GM18909 (cell line): ENCODE measurements around the gene GPC6.
"Not testable (repeated sequence)": the region's sequence is repeated elsewhere in the genome, so short reads cannot be mapped to it uniquely, and the experiment has no call there.

Source experiments
- ATAC-seq: cut with Tn5 transposase; IDR thresholded peaks from one replicate; pipeline ENCODE4 v1.9.1; 2021; ENCODE audit warnings: mild to moderate bottlenecking; ENCODE audit not compliant: unreplicated experiment, poor library complexity

Gene GPC6

DNA sequence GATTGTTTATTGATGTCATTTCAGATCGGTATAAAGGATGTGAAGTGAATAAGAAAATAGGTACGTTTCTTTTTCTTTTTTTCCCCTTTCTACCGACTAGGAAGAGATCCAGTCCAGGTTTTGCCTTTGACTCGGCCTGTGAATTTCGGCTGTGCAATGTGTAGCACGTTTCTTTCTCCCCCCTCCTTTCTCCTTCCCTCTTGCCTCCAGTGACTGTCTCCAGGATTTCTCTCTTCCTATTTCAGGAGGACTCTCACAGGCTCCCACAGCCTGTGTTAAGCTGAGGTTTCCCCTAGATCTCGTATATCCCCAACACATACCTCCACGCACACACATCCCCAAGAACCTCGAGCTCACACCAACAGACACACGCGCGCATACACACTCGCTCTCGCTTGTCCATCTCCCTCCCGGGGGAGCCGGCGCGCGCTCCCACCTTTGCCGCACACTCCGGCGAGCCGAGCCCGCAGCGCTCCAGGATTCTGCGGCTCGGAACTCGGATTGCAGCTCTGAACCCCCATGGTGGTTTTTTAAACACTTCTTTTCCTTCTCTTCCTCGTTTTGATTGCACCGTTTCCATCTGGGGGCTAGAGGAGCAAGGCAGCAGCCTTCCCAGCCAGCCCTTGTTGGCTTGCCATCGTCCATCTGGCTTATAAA, at the start of gene GPC6:
GPC6 (plus strand) TSS at position 185 of the 657 bp plus-strand sequence.
- ATAC-seq, result no peak

DNA sequence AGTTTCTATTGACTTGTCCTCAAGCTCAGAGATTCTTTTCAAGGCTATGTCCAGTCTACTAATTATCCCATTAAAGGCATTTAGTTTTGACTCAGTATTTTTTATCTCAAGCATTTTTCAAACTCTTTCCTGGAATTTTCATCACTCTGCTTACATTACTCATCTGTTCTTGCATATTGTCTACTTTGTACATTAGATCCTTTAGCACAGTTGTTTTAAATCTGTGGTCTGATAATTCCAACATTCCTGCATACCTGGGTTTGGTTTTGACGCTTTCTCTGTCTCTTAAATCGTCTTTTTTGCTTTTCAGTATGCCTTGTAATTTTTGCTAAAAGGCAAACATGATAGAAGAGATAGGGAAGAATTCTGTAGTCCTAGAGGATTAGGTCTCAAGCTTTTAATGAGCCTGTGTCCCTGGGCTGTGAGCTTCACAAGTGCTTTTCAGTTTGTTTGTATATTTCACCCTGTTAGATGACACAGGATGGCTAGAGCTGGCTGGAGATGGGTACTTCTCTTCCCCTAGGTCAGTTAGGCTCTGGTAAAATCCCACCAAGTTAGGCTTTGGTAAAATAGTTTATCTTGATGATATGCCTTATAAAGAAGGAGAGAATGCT, 46.1 kb upstream of the GPC6 start:
- ATAC-seq, result no peak

GRCh38 chr13:93182406-93182805, 44.2 kb upstream of the GPC6 start:
- ATAC-seq, result no peak

DNA sequence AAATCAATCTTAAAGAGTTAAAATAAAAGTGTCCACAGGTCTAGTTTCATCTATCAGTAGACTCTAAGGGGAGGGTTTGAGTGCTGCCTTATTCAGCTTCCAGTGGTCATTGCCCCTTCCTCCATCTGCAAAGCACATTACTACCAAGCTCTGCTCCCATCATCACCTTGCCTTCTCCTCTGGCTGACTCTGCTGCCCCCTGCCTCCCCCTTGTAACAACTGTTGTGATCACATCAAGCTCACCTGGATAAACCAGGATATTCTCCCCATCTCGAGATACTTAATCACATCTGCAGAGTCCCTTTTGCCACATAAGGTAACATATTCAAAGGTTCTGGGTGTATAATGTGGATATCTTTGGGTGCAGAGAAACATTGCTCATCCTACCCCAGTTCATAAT, 43.3 kb upstream of the GPC6 start:
- no peak for ATAC-seq

DNA sequence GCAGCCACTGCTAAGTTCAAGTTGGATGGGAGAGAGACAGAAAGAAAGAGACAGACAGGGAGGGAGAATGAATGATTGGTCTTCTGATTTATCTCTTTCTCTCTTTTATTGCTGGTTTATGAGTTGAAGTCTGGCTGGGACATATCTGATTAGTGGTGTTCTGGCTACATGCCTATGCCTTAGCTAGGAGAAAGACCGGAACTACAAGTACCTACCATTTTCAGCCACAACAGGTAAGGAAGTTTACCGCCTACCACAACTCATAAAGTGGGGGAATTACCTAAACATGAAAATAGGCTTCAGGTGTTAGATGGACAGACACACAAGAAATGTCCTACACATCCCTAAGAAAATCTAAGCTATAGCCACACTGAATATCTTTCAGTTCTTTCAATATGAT, 36.6 kb upstream of the GPC6 start:
- no peak for ATAC-seq

DNA sequence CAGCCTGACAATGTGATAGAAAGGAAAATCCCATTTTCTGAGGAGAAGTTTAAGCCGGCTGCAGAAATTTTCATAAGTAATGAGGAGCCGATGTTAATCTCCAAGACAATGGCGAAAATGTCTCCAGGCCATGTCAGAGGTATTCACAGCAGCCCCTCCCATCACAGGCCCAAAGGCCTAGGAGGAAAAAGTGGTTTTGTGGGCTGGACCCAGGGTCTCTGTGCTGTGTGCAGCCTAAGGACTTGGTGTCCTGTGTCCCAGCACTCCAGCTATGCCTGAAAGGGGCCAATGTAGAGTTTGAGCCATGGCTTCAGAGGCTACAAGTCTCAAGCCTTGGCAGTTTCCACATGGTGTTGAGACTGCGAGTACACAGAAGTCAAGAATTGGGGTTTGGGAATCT, 32.9 kb upstream of the GPC6 start:
- no peak for ATAC-seq

DNA sequence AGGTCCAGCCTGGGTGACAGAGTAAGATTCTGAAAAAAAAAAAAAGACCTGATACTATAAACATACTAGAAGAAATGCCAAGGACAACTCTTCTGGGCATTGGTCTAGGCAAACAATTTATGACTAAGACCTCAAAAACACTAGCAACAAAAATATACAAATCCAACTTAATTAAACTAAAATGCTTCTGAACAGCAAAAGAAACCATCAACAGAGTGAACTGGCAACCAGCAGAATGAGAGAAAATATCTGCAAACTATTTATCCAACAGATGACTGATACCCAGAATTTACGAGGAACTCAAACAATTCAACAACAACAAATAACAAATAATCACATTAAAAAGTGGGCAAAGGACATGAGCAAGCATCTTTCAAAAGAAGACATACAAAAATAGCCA, 26.8 kb upstream of the GPC6 start:
- no peak for ATAC-seq

- no peak for ATAC-seq
Observed at GRCh38 chr13:93200626-93201025, 26.0 kb upstream of the GPC6 start.

DNA sequence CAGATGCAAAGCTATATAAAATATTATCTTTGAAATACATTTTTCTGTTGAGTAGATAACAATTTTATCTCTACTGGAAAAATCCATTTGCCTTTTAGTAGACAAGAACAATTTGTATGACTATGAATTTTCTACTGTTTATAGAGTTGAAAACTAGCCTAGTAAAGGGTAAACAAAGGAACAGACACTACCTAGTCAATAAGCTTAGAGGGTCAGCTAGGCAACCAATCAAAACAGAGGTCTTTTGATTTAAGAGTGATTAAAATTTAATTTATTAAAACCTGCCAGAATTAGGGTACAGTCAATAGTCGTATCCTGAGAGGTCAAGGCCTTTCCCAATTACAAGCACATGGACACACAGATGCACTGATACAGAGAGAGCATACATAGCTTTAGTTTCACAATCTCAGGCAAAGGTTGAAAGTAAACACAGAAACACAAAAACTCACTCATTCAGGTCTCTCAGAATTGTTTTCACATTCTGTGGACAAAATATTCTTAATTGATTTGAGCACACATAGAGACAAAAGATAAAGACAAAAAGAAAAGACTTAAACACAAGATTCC, 24.5 kb upstream of the GPC6 start:
- no peak for ATAC-seq

GRCh38 chr13:93206778-93207392, 19.7 kb upstream of the GPC6 start:
- ATAC-seq, result not testable (repeated sequence)

GRCh38 chr13:93216122-93216521, 10.5 kb upstream of the GPC6 start:
- ATAC-seq, result no peak

- ATAC-seq, result no peak
Observed at GRCh38 chr13:93217721-93218261, 8.8 kb upstream of the GPC6 start.

DNA sequence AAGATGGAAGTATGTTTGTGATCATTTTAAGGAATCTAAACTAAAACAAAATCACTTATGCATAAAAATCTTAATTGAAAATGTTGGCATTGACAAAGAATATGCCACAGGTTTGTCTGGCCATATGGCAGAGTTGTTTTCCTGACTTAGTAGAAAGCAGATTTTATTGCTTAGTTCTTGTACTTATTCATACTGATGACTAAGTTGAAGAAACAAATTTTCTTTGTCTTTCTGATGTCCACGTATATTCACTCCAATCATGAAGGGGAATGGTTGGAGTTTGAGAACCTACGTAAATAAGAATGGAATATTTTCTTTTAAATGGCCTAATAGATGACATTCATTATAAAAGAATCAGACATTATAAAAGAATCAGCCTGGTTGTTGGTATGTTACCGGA, 8.0 kb upstream of the GPC6 start:
- ATAC-seq, result no peak

GRCh38 chr13:93220073-93220472, 6.5 kb upstream of the GPC6 start:
- ATAC-seq, result no peak

GRCh38 chr13:93222976-93223375, 3.6 kb upstream of the GPC6 start:
- ATAC-seq, result no peak

DNA sequence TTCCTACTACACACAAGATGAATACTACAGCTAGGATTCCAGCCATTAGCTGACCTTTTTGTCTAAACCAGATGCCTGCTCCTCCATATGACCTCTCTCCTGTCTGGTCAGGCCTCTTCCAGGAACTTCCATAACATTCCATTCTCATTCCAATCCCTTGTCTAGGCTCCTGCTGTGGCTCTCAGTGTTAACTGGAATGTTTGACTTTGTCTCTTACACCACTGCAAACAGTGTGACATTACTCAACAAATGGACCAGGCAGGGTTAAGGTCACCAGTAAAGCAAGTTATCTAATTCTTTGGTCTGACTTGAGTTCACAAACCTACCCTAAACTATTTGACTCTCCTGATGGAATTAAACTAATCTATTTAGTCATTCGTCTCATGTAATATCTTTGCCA, 2.1 kb upstream of the GPC6 start:
- ATAC-seq, result no peak

- no peak for ATAC-seq
Observed at GRCh38 chr13:93225610-93226009, 997 bp upstream of the GPC6 start.

- no peak for ATAC-seq
Observed at GRCh38 chr13:93226065-93226622, 463 bp upstream of the GPC6 start.

DNA sequence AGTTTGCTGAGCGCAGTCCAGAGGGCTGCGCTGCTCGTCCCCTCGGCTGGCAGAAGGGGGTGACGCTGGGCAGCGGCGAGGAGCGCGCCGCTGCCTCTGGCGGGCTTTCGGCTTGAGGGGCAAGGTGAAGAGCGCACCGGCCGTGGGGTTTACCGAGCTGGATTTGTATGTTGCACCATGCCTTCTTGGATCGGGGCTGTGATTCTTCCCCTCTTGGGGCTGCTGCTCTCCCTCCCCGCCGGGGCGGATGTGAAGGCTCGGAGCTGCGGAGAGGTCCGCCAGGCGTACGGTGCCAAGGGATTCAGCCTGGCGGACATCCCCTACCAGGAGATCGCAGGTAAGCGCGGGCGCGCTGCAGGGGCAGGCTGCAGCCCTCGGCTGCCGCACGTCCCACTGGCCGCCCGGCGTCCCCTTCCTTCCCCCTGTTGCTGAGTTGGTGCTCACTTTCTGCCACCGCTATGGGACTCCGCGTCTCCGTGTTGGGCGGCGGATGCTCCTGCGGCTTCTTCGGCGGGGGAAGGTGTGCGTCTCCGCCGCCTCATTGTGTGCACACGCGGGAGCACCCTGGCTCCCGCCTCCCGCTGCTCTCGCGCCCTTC, 772 bp downstream of the GPC6 start:
- ATAC-seq, result no peak

DNA sequence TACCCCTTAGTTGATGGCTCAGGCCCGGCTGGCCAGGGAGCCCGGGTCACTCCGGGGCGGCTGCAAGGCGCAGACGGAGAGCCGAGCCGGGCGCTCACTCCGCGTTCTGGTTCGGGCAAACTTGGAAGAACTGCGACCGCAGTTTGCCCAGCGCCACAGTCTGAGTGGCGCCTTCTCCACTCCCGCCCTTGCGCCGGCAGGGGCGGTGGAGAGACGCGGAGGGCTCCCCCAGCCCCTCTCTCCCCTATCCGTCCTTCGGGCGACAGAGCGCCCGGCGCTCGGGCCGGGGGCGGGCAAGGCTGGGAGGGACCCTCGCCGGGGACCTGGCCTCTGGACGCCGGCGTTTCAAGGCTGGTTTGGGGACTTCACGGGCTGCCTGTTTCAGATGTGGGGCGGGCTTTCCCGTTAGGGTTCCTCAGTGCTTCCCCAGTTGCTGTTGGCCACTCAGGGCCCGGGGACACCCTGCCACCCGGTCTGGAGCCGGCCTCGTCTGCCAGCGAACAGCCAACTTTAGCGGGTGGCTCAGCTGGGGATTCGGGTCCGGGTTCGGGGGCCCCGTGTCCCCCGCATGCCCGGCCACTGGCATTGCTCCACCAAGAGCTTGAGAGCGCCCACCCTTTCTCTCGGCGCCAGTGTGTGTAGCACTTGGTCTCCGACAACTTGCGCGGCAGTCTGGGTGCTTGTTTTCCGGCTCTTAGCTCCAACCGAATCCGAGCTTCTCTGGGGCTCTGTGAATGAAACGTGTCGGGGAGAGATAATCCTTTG, 1.5 kb downstream of the GPC6 start:
- ATAC-seq, result no peak
